CD14-positive monocyte (primary cell): ENCODE data around the gene ZBTB17. TPM values are rescaled to one million over a fixed set of nuclear protein-coding genes. Genes with fewer than 3 reads are reported as not detected.

Experiments
- DNase-seq, 3 donors: peaks; one replicate each; pipeline ENCODE4 v3.0.0-alpha.2; 2011 to 2022
- H2AFZ ChIP-seq: 2 replicates; pipeline ENCODE4 v1.6.0; 2012; ENCODE audit warnings: mild to moderate bottlenecking, low read depth, low read length, inconsistent platforms; ENCODE audit not compliant: insufficient read depth, poor library complexity, severe bottlenecking
- H3K27ac ChIP-seq, 2 donors: 1 replicate in 1 of 2; 2 replicates in 1 of 2; pipeline ENCODE4 v1.5.1; 2012 to 2013; ENCODE audit warnings: low read length in 2 of 2, control low read depth in 1 of 2, inconsistent platforms in 1 of 2, low read depth in 1 of 2, mild to moderate bottlenecking in 1 of 2
- H3K27me3 ChIP-seq, 2 donors: one replicate each; pipeline versions ENCODE4 v1.6.0 to v1.6.1; 2011 to 2013; ENCODE audit warnings: low read length in 2 of 2; ENCODE audit not compliant: control insufficient read depth in 2 of 2, insufficient read depth in 2 of 2
- H3K36me3 ChIP-seq, 2 donors: replicated peaks in 1 of 2; 1 replicate in 1 of 2; 2 replicates in 1 of 2; pipeline versions ENCODE4 v1.5.1 to v1.6.1; 2012 to 2013; ENCODE audit warnings: low read length in 2 of 2, control low read depth in 1 of 2, inconsistent platforms in 1 of 2, mild to moderate bottlenecking in 1 of 2; ENCODE audit not compliant: insufficient read depth in 2 of 2, control insufficient read depth in 1 of 2
- H3K4me1 ChIP-seq, 2 donors: 1 replicate in 1 of 2; 2 replicates in 1 of 2; pipeline versions ENCODE4 v1.5.1 to v1.6.1; 2012 to 2013; ENCODE audit warnings: low read length in 2 of 2, control low read depth in 1 of 2, inconsistent platforms in 1 of 2, mild to moderate bottlenecking in 1 of 2, moderate library complexity in 1 of 2; ENCODE audit not compliant: insufficient read depth in 2 of 2, control insufficient read depth in 1 of 2
- H3K4me2 ChIP-seq: replicated peaks from 2 replicates; pipeline ENCODE3; 2012; ENCODE audit warnings: low read length, moderate library complexity, mild to moderate bottlenecking; ENCODE audit not compliant: poor library complexity, severe bottlenecking; ENCODE audit errors: extremely low read depth
- H3K4me3 ChIP-seq, 3 experiments: fragments of 200-600 bp in 1 of 3; sonication (generic) in 1 of 3; replicated peaks in 1 of 3; 1 replicate in 2 of 3; 2 replicates in 1 of 3; pipeline ENCODE4 v1.5.1; 2011 to 2013; ENCODE audit warnings: low read length in 3 of 3, mild to moderate bottlenecking in 3 of 3, control low read depth in 2 of 3, low read depth in 2 of 3, inconsistent platforms in 1 of 3, moderate library complexity in 1 of 3
- H3K79me2 ChIP-seq: 2 replicates; pipeline ENCODE4 v1.6.0; 2012; ENCODE audit warnings: mild to moderate bottlenecking, control low read depth, inconsistent platforms, low read length, moderate library complexity; ENCODE audit not compliant: insufficient read depth
- H3K9ac ChIP-seq: 2 replicates; pipeline ENCODE4 v1.6.0; 2017; ENCODE audit warnings: low read length, mild to moderate bottlenecking; ENCODE audit not compliant: insufficient read depth, poor library complexity, severe bottlenecking
- H3K9me3 ChIP-seq, 2 donors: replicated peaks in 1 of 2; 1 replicate in 1 of 2; 2 replicates in 1 of 2; pipeline versions ENCODE4 v1.5.1 to v1.6.1; 2012 to 2013; ENCODE audit warnings: low read length in 2 of 2, control low read depth in 1 of 2; ENCODE audit not compliant: control insufficient read depth in 1 of 2, insufficient read depth in 1 of 2
- H4K20me1 ChIP-seq: 2 replicates; pipeline ENCODE4 v1.6.0; 2012; ENCODE audit warnings: mild to moderate bottlenecking, low read length, control low read depth, moderate library complexity; ENCODE audit not compliant: insufficient read depth
- H3K27ac Mint-ChIP-seq, 7 donors: one replicate each; pipeline ENCODE4 v1.8.0; 2020; ENCODE audit warnings: mild to moderate bottlenecking in 7 of 7, mixed read lengths in 7 of 7, moderate library complexity in 6 of 7, inconsistent platforms in 2 of 7
- H3K27me3 Mint-ChIP-seq, 3 donors: one replicate each; pipeline ENCODE4 v1.8.0; 2021 to 2022; ENCODE audit warnings: low read depth in 3 of 3, mild to moderate bottlenecking in 3 of 3, mixed read lengths in 3 of 3, moderate library complexity in 3 of 3, inconsistent platforms in 1 of 3
- H3K36me3 Mint-ChIP-seq, 2 donors: one replicate each; pipeline ENCODE4 v1.8.0; 2020; ENCODE audit warnings: mixed read lengths in 2 of 2, inconsistent platforms in 1 of 2, mild to moderate bottlenecking in 1 of 2
- H3K4me1 Mint-ChIP-seq: one replicate; pipeline ENCODE4 v1.8.0; 2020; ENCODE audit warnings: mild to moderate bottlenecking, mixed read lengths
- H3K4me3 Mint-ChIP-seq, 2 donors: one replicate each; pipeline ENCODE4 v1.8.0; 2020; ENCODE audit warnings: mild to moderate bottlenecking in 2 of 2, mixed read lengths in 2 of 2, moderate library complexity in 1 of 2
- H3K9me3 Mint-ChIP-seq, 7 donors: one replicate each; pipeline ENCODE4 v1.8.0; 2020 to 2022; ENCODE audit warnings: mixed read lengths in 7 of 7, mild to moderate bottlenecking in 6 of 7, moderate library complexity in 6 of 7, inconsistent platforms in 2 of 7
- CTCF ChIP-seq: fragments of 200-600 bp; IDR thresholded peaks from one replicate; pipeline ENCODE4 v1.8.0; 2022; ENCODE audit warnings: antibody characterized with exemption, mild to moderate bottlenecking
- WGBS: methylation state at CpG from one replicate; pipeline ENCODE4 v1.1.5; 2013; ENCODE audit warnings: missing lambda C conversion rate; ENCODE audit not compliant: insufficient coverage; 5-methylcytosine and 5-hydroxymethylcytosine counted together
- intact Hi-C, 2 donors: fragments of 100-400 bp; cut with micrococcal nuclease; formaldehyde crosslinking; loops; one replicate each; pipeline versions ENCODE4 v1.15.0 to v1.15.1; 2023
- polyA plus RNA-seq, 3 donors: library from polyadenylated mRNA; depleted of rRNA in 1 of 3; unstranded in 2 of 3; stranded (reverse) in 1 of 3; fragments of 300-500 nt in 2 of 3; fragments of >200 nt in 1 of 3; fragmentation: Illumina TruSeq in 2 of 3; gene quantifications; 1 replicate in 2 of 3; 2 replicates in 1 of 3; pipeline ENCODE4 v1.2.3, GENCODE V29; 2012 to 2021

The ZBTB17 gene
- polyA plus RNA-seq, 3 donors: 2.8 to 93.3 (median 7.6) TPM

- Histone ChIP-seq H4K20me1 (no peaks in the 10 kb centered on the region), H3K4me1 (peaks cover 7 to 8% of the 10 kb centered on the region in 2 donors), H3K4me3 (no peak overlapping the region), H3K27ac (no peak overlapping the region), H3K9ac (no peak overlapping the region), H3K27me3 (no peaks in the 10 kb centered on the region), H3K36me3 (no peaks in the 10 kb centered on the region), H3K79me2 (no peaks in the 10 kb centered on the region), H2AFZ (no peak overlapping the region), H3K4me2 (no peak overlapping the region), H3K9me3 (no peaks in the 10 kb centered on the region)
- peaks cover 7% of the 10 kb centered on the region for H3K4me1 Mint-ChIP-seq
- WGBS: 100% methylated on average over 1 of the region's 6 CpGs
- H3K27ac Mint-ChIP-seq: no peak overlapping the region
- no peaks in the 10 kb centered on the region for H3K36me3 Mint-ChIP-seq
- peak in 1 of 3 donors; percentile 31 for DNase-seq
- H3K9me3 Mint-ChIP-seq: no peaks in the 10 kb centered on the region
- peaks cover 2 to 8% (median 5%) of the 10 kb centered on the region in 3 donors for H3K27me3 Mint-ChIP-seq
- intact Hi-C loops: loop anchor here (2.0 to 10.0 kb wide), 3 partner anchors 25 to 177 kb away; no protein-coding TSS in a partner anchor
- TF ChIP-seq CTCF: no peak
- no peak overlapping the region for H3K4me3 Mint-ChIP-seq
Observed at GRCh38 chr1:16007671-16008341, 31.9 kb upstream of the ZBTB17 start.

GRCh38 chr1:16006552-16007485 is 30.9 kb upstream of the ZBTB17 start:
- Histone ChIP-seq H3K79me2 (no peaks in the 10 kb centered on the region), H3K27me3 (no peaks in the 10 kb centered on the region), H4K20me1 (no peaks in the 10 kb centered on the region), H3K4me1 (no peaks in the 10 kb centered on the region), H2AFZ (no peak overlapping the region), H3K9ac (no peak overlapping the region), H3K4me2 (no peak overlapping the region), H3K27ac (no peak overlapping the region), H3K36me3 (no peaks in the 10 kb centered on the region), H3K9me3 (no peaks in the 10 kb centered on the region), H3K4me3 (no peak overlapping the region)
- Mint-ChIP-seq H3K9me3 (no peaks in the 10 kb centered on the region), H3K36me3 (no peaks in the 10 kb centered on the region), H3K4me1 (no peaks in the 10 kb centered on the region), H3K4me3 (peak overlapping the region in 1 of 2 donors; percentile 4), H3K27ac (peak overlapping the region in 1 of 7 donors; percentile 60), H3K27me3 (peaks cover 2 to 3% (median 2%) of the 10 kb centered on the region in 3 donors)
- 85% methylated on average over 5 of the region's 9 CpGs for WGBS
- DNase-seq: no peak
- TF ChIP-seq CTCF: no peak
- intact Hi-C loops: loop anchor here in 1 of 2 donors (10.0 kb wide), 1 partner anchor 178 kb away; no protein-coding TSS in a partner anchor
